ENCODE data around the gene NECTIN1. TPM values are rescaled to one million over a fixed set of nuclear protein-coding genes. Genes with fewer than 3 reads are reported as not detected.

Gene NECTIN1
- total RNA-seq, 1 experiment from 2014 or later, result 23.8 TPM

DNA sequence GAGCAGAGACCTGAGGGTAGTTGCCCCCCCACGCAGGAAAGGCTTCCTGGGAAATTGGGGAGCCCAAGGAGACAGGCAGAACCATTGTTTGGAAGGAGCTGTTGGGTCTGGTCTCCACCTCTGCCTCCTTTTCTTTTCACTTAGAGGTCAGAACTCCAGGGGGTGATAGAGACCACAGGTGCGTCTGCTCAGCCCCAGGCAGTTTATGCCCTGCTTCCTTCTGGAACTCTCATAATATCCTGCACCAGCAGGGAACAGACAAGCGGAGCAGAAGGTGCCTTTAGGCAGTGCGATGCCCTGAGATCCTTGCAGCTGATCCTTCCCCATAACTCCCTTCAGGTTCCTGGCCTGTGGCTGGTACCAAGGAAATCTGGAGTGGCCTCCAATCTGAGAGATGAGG is 120.2 kb downstream of the NECTIN1 start:
- Histone ChIP-seq H3K27ac (ENCODE audit: low read depth, low read length) (no peak overlapping the region), H3K79me2 (ENCODE audit: insufficient read depth, low read length) (no peaks in the 10 kb centered on the region), H3K36me3 (ENCODE audit: control insufficient read depth in 1 of 2, insufficient read depth in 2 of 2, low read length in 2 of 2) (no peaks in the 10 kb centered on the region), H3K9me3 (ENCODE audit: control insufficient read depth in 1 of 2, insufficient read depth in 1 of 2, low read depth in 1 of 2, low read length in 2 of 2) (no peaks in the 10 kb centered on the region), H3K9me2 (ENCODE audit: insufficient read depth) (no peaks in the 10 kb centered on the region), H3K4me3 (replicated peaks in 1 of 2; ENCODE audit: low read depth in 1 of 2, low read length in 2 of 2) (no peak overlapping the region), H3K27me3 (ENCODE audit: insufficient read depth, low read length) (peaks cover 23% of the 10 kb centered on the region; the same call in 1 of the 2 replicates), H4K20me1 (ENCODE audit: insufficient read depth) (no peaks in the 10 kb centered on the region), H2AFZ (ENCODE audit: low read depth, low read length, poor library complexity, severe bottlenecking) (no peak overlapping the region), H3K4me2 (ENCODE audit: low read length) (no peak overlapping the region), H3K9ac (ENCODE audit: low read length) (no peak overlapping the region), H3K4me1 (ENCODE audit: control insufficient read depth in 1 of 2, insufficient read depth in 2 of 2, low read length in 2 of 2) (no peaks in the 10 kb centered on the region)
- RAD21 ChIA-PET (ENCODE audit: low non-redundant PET in 1 of 2, low total read pairs in 2 of 2, uncharacterized antibody in 2 of 2, unreplicated experiment in 2 of 2), result no interaction called here
- BruUV-seq (replicated peaks), result no TSS peak
- TF ChIP-seq EZH2 (IDR thresholded peaks at IDR 0.05) (no peak), ZFX (IDR thresholded peaks at IDR 0.05) (no peak), RAD21 (IDR thresholded peaks at IDR 0.05; ENCODE audit: low read depth) (0 out of 2 replicates have a peak, but pooled peaks have one; percentile 19), SRF (IDR thresholded peaks at IDR 0.05; ENCODE audit: low read depth) (no peak)
- intact Hi-C loops (cut with micrococcal nuclease), result no loop called here
- POLR2A ChIA-PET, result no interaction called here
- CTCF ChIA-PET, result no interaction called here
- ATAC-seq, result no peak; the same call in 1 of the 2 replicates
- no peak for DNase-seq (ENCODE audit: low read depth, low spot score)

- TF ChIP-seq CEBPB (IDR thresholded peaks at IDR 0.05; ENCODE audit: low read depth) (no peak), REST (IDR thresholded peaks at IDR 0.05; ENCODE audit: low read depth) (no peak)
- Histone ChIP-seq H3K9me3 (ENCODE audit: control insufficient read depth in 1 of 2, insufficient read depth in 1 of 2, low read depth in 1 of 2, low read length in 2 of 2) (no peaks in the 10 kb centered on the region), H3K4me3 (replicated peaks in 1 of 2; ENCODE audit: low read depth in 1 of 2, low read length in 2 of 2) (no peak overlapping the region), H3K79me2 (ENCODE audit: insufficient read depth, low read length) (no peaks in the 10 kb centered on the region), H3K27me3 (ENCODE audit: insufficient read depth, low read length) (peaks cover 23% of the 10 kb centered on the region; the same call in 1 of the 2 replicates), H3K4me1 (ENCODE audit: control insufficient read depth in 1 of 2, insufficient read depth in 2 of 2, low read length in 2 of 2) (no peaks in the 10 kb centered on the region), H3K9me2 (ENCODE audit: insufficient read depth) (no peaks in the 10 kb centered on the region), H3K4me2 (ENCODE audit: low read length) (no peak overlapping the region), H3K9ac (ENCODE audit: low read length) (no peak overlapping the region), H2AFZ (ENCODE audit: low read depth, low read length, poor library complexity, severe bottlenecking) (no peak overlapping the region), H3K27ac (ENCODE audit: low read depth, low read length) (no peak overlapping the region), H3K36me3 (ENCODE audit: control insufficient read depth in 1 of 2, insufficient read depth in 2 of 2, low read length in 2 of 2) (no peaks in the 10 kb centered on the region), H4K20me1 (ENCODE audit: insufficient read depth) (no peaks in the 10 kb centered on the region)
- POLR2A ChIA-PET, result interaction anchor here (1.5 kb wide), 1 partner anchor 12 kb away, joined by 4 read pairs; no protein-coding TSS in a partner anchor
- intact Hi-C loops (cut with micrococcal nuclease), result no loop called here
- DNase-seq (ENCODE audit: low read depth, low spot score), result no peak
- ATAC-seq, result no peak
- RAD21 ChIA-PET (ENCODE audit: low non-redundant PET in 1 of 2, low total read pairs in 2 of 2, uncharacterized antibody in 2 of 2, unreplicated experiment in 2 of 2), result no interaction called here
- BruUV-seq (replicated peaks), result no TSS peak
- CTCF ChIA-PET, result no interaction called here
These were observed 120.8 kb downstream of the NECTIN1 start for GRCh38 chr11:119608201-119608600.

All from HCT116 (cell line).